ENCODE data around the gene PRKCB. TPM values are rescaled to one million over a fixed set of nuclear protein-coding genes. Genes with fewer than 3 reads are reported as not detected.

Gene PRKCB
- polyA plus RNA-seq, 1 experiment: not detected

- DNase-seq (ENCODE audit: low read depth): no peak
- no peak overlapping the region for H3K4me3 ChIP-seq (ENCODE audit: low read depth, low read length)
- H3K36me3 ChIP-seq (ENCODE audit: control insufficient read depth, insufficient read depth, low read length): no peaks in the 10 kb centered on the region
- POLR2A ChIA-PET: no interaction called here
- CTCF ChIA-PET: no interaction called here
- TF ChIP-seq CTCF (IDR thresholded peaks at IDR 0.05; ENCODE audit: insufficient read depth, low read depth, low read length): no peak
- H3K27me3 ChIP-seq (ENCODE audit: control insufficient read depth, insufficient read depth, low read length): no peaks in the 10 kb centered on the region
These were observed 112.1 kb downstream of the PRKCB start for GRCh38 chr16:23947838-23948237.

- H3K36me3 ChIP-seq (ENCODE audit: control insufficient read depth, insufficient read depth, low read length): no peaks in the 10 kb centered on the region
- TF ChIP-seq CTCF (IDR thresholded peaks at IDR 0.05; ENCODE audit: insufficient read depth, low read depth, low read length): no peak
- CTCF ChIA-PET: no interaction called here
These were observed 113.2 kb downstream of the PRKCB start for GRCh38 chr16:23948949-23949411.

GRCh38 chr16:23949630-23950290 is 114.0 kb downstream of the PRKCB start:
- no peak for DNase-seq (ENCODE audit: low read depth)
- TF ChIP-seq CTCF (IDR thresholded peaks at IDR 0.05; ENCODE audit: insufficient read depth, low read depth, low read length): no peak
- Histone ChIP-seq H3K36me3 (ENCODE audit: control insufficient read depth, insufficient read depth, low read length) (no peaks in the 10 kb centered on the region), H3K4me3 (ENCODE audit: low read depth, low read length) (no peak overlapping the region), H3K27me3 (ENCODE audit: control insufficient read depth, insufficient read depth, low read length) (no peaks in the 10 kb centered on the region)
- ChIA-PET CTCF (no interaction called here), POLR2A (no interaction called here)

More at GRCh38 chr16:23948949-23949411, 113.2 kb downstream of the PRKCB start:
- POLR2A ChIA-PET: no interaction called here
- no peaks in the 10 kb centered on the region for H3K27me3 ChIP-seq (ENCODE audit: control insufficient read depth, insufficient read depth, low read length)
- DNase-seq (ENCODE audit: low read depth): no peak
- H3K4me3 ChIP-seq (ENCODE audit: low read depth, low read length): no peak overlapping the region

- CTCF ChIA-PET: no interaction called here
- H3K27me3 ChIP-seq (ENCODE audit: control insufficient read depth, insufficient read depth, low read length): no peaks in the 10 kb centered on the region
- H3K36me3 ChIP-seq (ENCODE audit: control insufficient read depth, insufficient read depth, low read length): no peaks in the 10 kb centered on the region
- DNase-seq (ENCODE audit: low read depth): no peak
- no peak for TF ChIP-seq CTCF (IDR thresholded peaks at IDR 0.05; ENCODE audit: insufficient read depth, low read depth, low read length)
- POLR2A ChIA-PET: no interaction called here
- H3K4me3 ChIP-seq (ENCODE audit: low read depth, low read length): no peak overlapping the region
These were observed 114.6 kb downstream of the PRKCB start for GRCh38 chr16:23950291-23950894.

- Histone ChIP-seq H3K36me3 (ENCODE audit: control insufficient read depth, insufficient read depth, low read length) (no peaks in the 10 kb centered on the region), H3K27me3 (ENCODE audit: control insufficient read depth, insufficient read depth, low read length) (no peaks in the 10 kb centered on the region), H3K4me3 (ENCODE audit: low read depth, low read length) (no peak overlapping the region)
- DNase-seq (ENCODE audit: low read depth): no peak
- ChIA-PET CTCF (no interaction called here), POLR2A (no interaction called here)
- TF ChIP-seq CTCF (IDR thresholded peaks at IDR 0.05; ENCODE audit: insufficient read depth, low read depth, low read length): no peak
These were observed 115.1 kb downstream of the PRKCB start for GRCh38 chr16:23950898-23951297.

All from BJ (cell line).